HEK293 (cell line): Measurements from ENCODE around the gene ZER1.

Experiments used
- GLIS1 ChIP-seq: fragments of 450-650 bp; formaldehyde crosslinking; IDR thresholded peaks from 2 replicates; pipeline ENCODE4 v1.5.1; 2016; ENCODE audit warnings: missing biosample characterization, missing genetic modification characterization
- GLIS2 ChIP-seq: fragments of 450-650 bp; formaldehyde crosslinking; IDR thresholded peaks from 2 replicates; pipeline ENCODE4 v1.5.1; 2016; ENCODE audit warnings: missing biosample characterization, missing genetic modification characterization
- KLF9 ChIP-seq: fragments of 450-650 bp; formaldehyde crosslinking; IDR thresholded peaks from 2 replicates; pipeline ENCODE4 v1.5.1; 2016; ENCODE audit warnings: missing biosample characterization, missing genetic modification characterization, low read depth
- MEIS1 ChIP-seq: sonication (generic); formaldehyde crosslinking; IDR thresholded peaks from 2 replicates; pipeline ENCODE4 v1.8.1; 2022; ENCODE audit warnings: missing genetic modification reagents, mild to moderate bottlenecking, borderline replicate concordance
- MZF1 ChIP-seq: fragments of 450-650 bp; formaldehyde crosslinking; IDR thresholded peaks from 2 replicates; pipeline ENCODE4 v1.5.1; 2017; ENCODE audit warnings: missing biosample characterization, missing genetic modification characterization, borderline replicate concordance
- SP2 ChIP-seq: fragments of 450-650 bp; formaldehyde crosslinking; IDR thresholded peaks from 2 replicates; pipeline ENCODE4 v1.5.1; 2016; ENCODE audit warnings: missing biosample characterization, missing genetic modification characterization
- SP7 ChIP-seq: fragments of 450-650 bp; formaldehyde crosslinking; IDR thresholded peaks from 2 replicates; pipeline ENCODE4 v1.5.1; 2016; ENCODE audit warnings: missing biosample characterization, missing genetic modification characterization
- ZBTB8A ChIP-seq: fragments of 450-650 bp; formaldehyde crosslinking; IDR thresholded peaks from 2 replicates; pipeline ENCODE4 v1.5.1; 2016; ENCODE audit warnings: missing biosample characterization, missing genetic modification characterization
- ZFP3 ChIP-seq: fragments of 450-650 bp; formaldehyde crosslinking; IDR thresholded peaks from 2 replicates; pipeline ENCODE4 v1.5.1; 2016; ENCODE audit warnings: low read depth, missing biosample characterization, missing genetic modification characterization
- ZNF24 ChIP-seq: fragments of 450-650 bp; formaldehyde crosslinking; IDR thresholded peaks from 2 replicates; pipeline ENCODE4 v1.5.1; 2016; ENCODE audit warnings: missing biosample characterization, missing genetic modification characterization
- ZNF350 ChIP-seq: fragments of 450-650 bp; formaldehyde crosslinking; IDR thresholded peaks from 2 replicates; pipeline ENCODE4 v1.5.0; 2017; ENCODE audit warnings: missing biosample characterization, mild to moderate bottlenecking, missing genetic modification characterization
- ZNF501 ChIP-seq: fragments of 450-650 bp; formaldehyde crosslinking; IDR thresholded peaks from 2 replicates; pipeline ENCODE4 v1.5.1; 2016; ENCODE audit warnings: missing biosample characterization, missing genetic modification characterization
- ZNF521 ChIP-seq: fragments of 450-650 bp; formaldehyde crosslinking; IDR thresholded peaks from 2 replicates; pipeline ENCODE4 v1.5.1; 2017; ENCODE audit warnings: missing biosample characterization, mild to moderate bottlenecking, missing genetic modification characterization
- ZNF530 ChIP-seq: fragments of 450-650 bp; formaldehyde crosslinking; IDR thresholded peaks from 2 replicates; pipeline ENCODE4 v1.5.1; 2016; ENCODE audit warnings: low read depth, missing biosample characterization, missing genetic modification characterization
- ZNF76 ChIP-seq: fragments of 450-650 bp; formaldehyde crosslinking; IDR thresholded peaks from 2 replicates; pipeline ENCODE4; 2016; ENCODE audit warnings: low read depth, missing biosample characterization, missing genetic modification characterization, borderline replicate concordance
- ZXDB ChIP-seq: fragments of 450-650 bp; formaldehyde crosslinking; IDR thresholded peaks from 2 replicates; pipeline ENCODE4 v1.5.1; 2016; ENCODE audit warnings: missing biosample characterization, missing genetic modification characterization
- TF ChIP-seq, protein P1 (sequence below): fragments of 450-650 bp; formaldehyde crosslinking; IDR thresholded peaks from 2 replicates; pipeline ENCODE4 v1.5.1; 2017; ENCODE audit warnings: missing biosample characterization, missing genetic modification characterization
- TF ChIP-seq, protein P2 (sequence below): fragments of 450-650 bp; formaldehyde crosslinking; IDR thresholded peaks from 2 replicates; pipeline ENCODE4; 2016; ENCODE audit warnings: missing biosample characterization, missing genetic modification characterization
- TF ChIP-seq, protein P3 (sequence below): fragments of 450-650 bp; formaldehyde crosslinking; IDR thresholded peaks from 2 replicates; pipeline ENCODE4 v1.5.1; 2016; ENCODE audit warnings: missing biosample characterization, missing genetic modification characterization, borderline replicate concordance
- TF ChIP-seq, protein P4 (sequence below): fragments of 450-650 bp; formaldehyde crosslinking; IDR thresholded peaks from 2 replicates; pipeline ENCODE4 v1.5.1; 2016; ENCODE audit warnings: missing biosample characterization, missing genetic modification characterization
- TF ChIP-seq, protein P5 (sequence below): fragments of 450-650 bp; formaldehyde crosslinking; IDR thresholded peaks from 2 replicates; pipeline ENCODE4 v1.5.1; 2017; ENCODE audit warnings: missing biosample characterization, missing genetic modification characterization
- TF ChIP-seq, protein P6 (sequence below): fragments of 450-650 bp; formaldehyde crosslinking; IDR thresholded peaks from 2 replicates; pipeline ENCODE4 v1.5.1; 2016; ENCODE audit warnings: missing biosample characterization, missing genetic modification characterization
- TF ChIP-seq, protein P7 (sequence below): fragments of 450-650 bp; formaldehyde crosslinking; IDR thresholded peaks from 2 replicates; pipeline ENCODE4 v1.5.1; 2016; ENCODE audit warnings: missing biosample characterization, missing genetic modification characterization
- TF ChIP-seq, protein P8 (sequence below): fragments of 450-650 bp; formaldehyde crosslinking; IDR thresholded peaks from 2 replicates; pipeline ENCODE4 v1.5.1; 2016; ENCODE audit warnings: missing biosample characterization, missing genetic modification characterization

Gene ZER1

DNA sequence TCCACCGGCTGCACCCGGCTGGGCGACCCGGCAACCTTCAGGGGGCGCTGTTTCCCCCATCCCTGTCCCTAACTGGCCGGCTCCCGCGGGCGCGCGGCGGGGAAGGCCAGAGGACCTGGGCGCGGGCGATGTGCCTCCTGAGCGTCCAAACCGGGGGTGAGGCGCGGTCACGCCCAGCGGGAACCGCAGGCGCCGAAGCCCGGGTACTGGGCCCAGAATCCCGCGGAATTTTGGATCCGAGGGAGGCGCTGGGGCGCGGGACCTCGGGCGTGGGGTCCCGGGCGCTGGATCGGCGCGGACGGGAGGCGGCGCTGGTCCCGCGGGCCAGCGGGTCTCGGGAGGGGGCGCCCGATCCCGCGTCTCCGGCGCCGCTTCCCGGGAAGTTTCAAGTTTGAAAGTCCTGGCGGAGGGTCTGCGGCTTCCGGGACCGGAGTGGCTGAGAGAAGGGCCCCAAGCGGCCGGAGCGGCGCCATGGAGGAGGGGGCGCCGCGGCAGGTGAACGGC lies 69.2 kb downstream of the ZER1 start, which contains the start of gene PKN3 (continued):
- TF ChIP-seq ZNF24 (tag by site-specific recombination) = peak; percentile 76; the same call in 1 of the 2 replicates
- TF ChIP-seq GLIS1 (tag by site-specific recombination) = peak; percentile 37; the same call in 1 of the 2 replicates
- TF ChIP-seq, protein P1, sequence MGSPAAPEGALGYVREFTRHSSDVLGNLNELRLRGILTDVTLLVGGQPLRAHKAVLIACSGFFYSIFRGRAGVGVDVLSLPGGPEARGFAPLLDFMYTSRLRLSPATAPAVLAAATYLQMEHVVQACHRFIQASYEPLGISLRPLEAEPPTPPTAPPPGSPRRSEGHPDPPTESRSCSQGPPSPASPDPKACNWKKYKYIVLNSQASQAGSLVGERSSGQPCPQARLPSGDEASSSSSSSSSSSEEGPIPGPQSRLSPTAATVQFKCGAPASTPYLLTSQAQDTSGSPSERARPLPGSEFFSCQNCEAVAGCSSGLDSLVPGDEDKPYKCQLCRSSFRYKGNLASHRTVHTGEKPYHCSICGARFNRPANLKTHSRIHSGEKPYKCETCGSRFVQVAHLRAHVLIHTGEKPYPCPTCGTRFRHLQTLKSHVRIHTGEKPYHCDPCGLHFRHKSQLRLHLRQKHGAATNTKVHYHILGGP (tag by site-specific recombination) = no peak
- TF ChIP-seq, protein P2, sequence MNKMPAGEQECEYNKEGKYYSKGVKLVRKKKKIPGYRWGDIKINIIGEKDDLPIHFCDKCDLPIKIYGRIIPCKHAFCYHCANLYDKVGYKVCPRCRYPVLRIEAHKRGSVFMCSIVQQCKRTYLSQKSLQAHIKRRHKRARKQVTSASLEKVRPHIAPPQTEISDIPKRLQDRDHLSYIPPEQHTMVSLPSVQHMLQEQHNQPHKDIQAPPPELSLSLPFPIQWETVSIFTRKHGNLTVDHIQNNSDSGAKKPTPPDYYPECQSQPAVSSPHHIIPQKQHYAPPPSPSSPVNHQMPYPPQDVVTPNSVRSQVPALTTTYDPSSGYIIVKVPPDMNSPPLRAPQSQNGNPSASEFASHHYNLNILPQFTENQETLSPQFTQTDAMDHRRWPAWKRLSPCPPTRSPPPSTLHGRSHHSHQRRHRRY (tag by site-specific recombination) = no peak
- peak; percentile 40 for TF ChIP-seq MZF1 (tag by site-specific recombination)
- peak; percentile 89 for TF ChIP-seq ZNF501 (tag by site-specific recombination)
- TF ChIP-seq, protein P3, sequence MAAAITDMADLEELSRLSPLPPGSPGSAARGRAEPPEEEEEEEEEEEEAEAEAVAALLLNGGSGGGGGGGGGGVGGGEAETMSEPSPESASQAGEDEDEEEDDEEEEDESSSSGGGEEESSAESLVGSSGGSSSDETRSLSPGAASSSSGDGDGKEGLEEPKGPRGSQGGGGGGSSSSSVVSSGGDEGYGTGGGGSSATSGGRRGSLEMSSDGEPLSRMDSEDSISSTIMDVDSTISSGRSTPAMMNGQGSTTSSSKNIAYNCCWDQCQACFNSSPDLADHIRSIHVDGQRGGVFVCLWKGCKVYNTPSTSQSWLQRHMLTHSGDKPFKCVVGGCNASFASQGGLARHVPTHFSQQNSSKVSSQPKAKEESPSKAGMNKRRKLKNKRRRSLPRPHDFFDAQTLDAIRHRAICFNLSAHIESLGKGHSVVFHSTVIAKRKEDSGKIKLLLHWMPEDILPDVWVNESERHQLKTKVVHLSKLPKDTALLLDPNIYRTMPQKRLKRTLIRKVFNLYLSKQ (tag by site-specific recombination) = no peak
- TF ChIP-seq ZXDB (tag by site-specific recombination) = peak; percentile 20; the same call in 1 of the 2 replicates
- TF ChIP-seq, protein P4, sequence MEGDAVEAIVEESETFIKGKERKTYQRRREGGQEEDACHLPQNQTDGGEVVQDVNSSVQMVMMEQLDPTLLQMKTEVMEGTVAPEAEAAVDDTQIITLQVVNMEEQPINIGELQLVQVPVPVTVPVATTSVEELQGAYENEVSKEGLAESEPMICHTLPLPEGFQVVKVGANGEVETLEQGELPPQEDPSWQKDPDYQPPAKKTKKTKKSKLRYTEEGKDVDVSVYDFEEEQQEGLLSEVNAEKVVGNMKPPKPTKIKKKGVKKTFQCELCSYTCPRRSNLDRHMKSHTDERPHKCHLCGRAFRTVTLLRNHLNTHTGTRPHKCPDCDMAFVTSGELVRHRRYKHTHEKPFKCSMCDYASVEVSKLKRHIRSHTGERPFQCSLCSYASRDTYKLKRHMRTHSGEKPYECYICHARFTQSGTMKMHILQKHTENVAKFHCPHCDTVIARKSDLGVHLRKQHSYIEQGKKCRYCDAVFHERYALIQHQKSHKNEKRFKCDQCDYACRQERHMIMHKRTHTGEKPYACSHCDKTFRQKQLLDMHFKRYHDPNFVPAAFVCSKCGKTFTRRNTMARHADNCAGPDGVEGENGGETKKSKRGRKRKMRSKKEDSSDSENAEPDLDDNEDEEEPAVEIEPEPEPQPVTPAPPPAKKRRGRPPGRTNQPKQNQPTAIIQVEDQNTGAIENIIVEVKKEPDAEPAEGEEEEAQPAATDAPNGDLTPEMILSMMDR (tag by site-specific recombination) = peak; percentile 94
- TF ChIP-seq SP7 (tag by site-specific recombination) = peak; percentile 75; the same call in 1 of the 2 replicates
- peak; percentile 54 for TF ChIP-seq KLF9 (tag by site-specific recombination)
- peak; percentile 63 for TF ChIP-seq GLIS2
- peak; percentile 34; the same call in 1 of the 2 replicates for TF ChIP-seq ZNF76 (tag by site-specific recombination)
- TF ChIP-seq ZBTB8A (tag by site-specific recombination) = peak; percentile 98
- TF ChIP-seq, protein P5, sequence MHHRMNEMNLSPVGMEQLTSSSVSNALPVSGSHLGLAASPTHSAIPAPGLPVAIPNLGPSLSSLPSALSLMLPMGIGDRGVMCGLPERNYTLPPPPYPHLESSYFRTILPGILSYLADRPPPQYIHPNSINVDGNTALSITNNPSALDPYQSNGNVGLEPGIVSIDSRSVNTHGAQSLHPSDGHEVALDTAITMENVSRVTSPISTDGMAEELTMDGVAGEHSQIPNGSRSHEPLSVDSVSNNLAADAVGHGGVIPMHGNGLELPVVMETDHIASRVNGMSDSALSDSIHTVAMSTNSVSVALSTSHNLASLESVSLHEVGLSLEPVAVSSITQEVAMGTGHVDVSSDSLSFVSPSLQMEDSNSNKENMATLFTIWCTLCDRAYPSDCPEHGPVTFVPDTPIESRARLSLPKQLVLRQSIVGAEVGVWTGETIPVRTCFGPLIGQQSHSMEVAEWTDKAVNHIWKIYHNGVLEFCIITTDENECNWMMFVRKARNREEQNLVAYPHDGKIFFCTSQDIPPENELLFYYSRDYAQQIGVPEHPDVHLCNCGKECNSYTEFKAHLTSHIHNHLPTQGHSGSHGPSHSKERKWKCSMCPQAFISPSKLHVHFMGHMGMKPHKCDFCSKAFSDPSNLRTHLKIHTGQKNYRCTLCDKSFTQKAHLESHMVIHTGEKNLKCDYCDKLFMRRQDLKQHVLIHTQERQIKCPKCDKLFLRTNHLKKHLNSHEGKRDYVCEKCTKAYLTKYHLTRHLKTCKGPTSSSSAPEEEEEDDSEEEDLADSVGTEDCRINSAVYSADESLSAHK (tag by site-specific recombination) = peak; percentile 35; the same call in 1 of the 2 replicates
- no peak for TF ChIP-seq ZNF350 (tag by site-specific recombination)
- TF ChIP-seq, protein P6, sequence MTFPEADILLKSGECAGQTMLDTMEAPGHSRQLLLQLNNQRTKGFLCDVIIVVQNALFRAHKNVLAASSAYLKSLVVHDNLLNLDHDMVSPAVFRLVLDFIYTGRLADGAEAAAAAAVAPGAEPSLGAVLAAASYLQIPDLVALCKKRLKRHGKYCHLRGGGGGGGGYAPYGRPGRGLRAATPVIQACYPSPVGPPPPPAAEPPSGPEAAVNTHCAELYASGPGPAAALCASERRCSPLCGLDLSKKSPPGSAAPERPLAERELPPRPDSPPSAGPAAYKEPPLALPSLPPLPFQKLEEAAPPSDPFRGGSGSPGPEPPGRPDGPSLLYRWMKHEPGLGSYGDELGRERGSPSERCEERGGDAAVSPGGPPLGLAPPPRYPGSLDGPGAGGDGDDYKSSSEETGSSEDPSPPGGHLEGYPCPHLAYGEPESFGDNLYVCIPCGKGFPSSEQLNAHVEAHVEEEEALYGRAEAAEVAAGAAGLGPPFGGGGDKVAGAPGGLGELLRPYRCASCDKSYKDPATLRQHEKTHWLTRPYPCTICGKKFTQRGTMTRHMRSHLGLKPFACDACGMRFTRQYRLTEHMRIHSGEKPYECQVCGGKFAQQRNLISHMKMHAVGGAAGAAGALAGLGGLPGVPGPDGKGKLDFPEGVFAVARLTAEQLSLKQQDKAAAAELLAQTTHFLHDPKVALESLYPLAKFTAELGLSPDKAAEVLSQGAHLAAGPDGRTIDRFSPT (tag by site-specific recombination) = no peak; the same call in 1 of the 2 replicates
- TF ChIP-seq, protein P7, sequence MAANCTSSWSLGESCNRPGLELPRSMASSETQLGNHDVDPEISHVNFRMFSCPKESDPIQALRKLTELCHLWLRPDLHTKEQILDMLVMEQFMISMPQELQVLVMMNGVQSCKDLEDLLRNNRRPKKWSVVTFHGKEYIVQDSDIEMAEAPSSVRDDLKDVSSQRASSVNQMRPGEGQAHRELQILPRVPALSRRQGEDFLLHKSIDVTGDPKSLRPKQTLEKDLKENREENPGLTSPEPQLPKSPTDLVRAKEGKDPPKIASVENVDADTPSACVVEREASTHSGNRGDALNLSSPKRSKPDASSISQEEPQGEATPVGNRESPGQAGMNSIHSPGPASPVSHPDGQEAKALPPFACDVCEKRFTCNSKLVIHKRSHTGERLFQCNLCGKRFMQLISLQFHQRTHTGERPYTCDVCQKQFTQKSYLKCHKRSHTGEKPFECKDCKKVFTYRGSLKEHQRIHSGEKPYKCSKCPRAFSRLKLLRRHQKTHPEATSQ (tag by site-specific recombination) = 0 out of 2 replicates have a peak, but pooled peaks have one; percentile 69
- no peak for TF ChIP-seq SP2
- TF ChIP-seq MEIS1 (CRISPR knock-in tag) = peak; percentile 11; the same call in 1 of the 2 replicates
- TF ChIP-seq ZNF530 (tag by site-specific recombination) = no peak
- TF ChIP-seq ZFP3 (tag by site-specific recombination) = no peak
- TF ChIP-seq ZNF521 = no peak
- TF ChIP-seq, protein P8, sequence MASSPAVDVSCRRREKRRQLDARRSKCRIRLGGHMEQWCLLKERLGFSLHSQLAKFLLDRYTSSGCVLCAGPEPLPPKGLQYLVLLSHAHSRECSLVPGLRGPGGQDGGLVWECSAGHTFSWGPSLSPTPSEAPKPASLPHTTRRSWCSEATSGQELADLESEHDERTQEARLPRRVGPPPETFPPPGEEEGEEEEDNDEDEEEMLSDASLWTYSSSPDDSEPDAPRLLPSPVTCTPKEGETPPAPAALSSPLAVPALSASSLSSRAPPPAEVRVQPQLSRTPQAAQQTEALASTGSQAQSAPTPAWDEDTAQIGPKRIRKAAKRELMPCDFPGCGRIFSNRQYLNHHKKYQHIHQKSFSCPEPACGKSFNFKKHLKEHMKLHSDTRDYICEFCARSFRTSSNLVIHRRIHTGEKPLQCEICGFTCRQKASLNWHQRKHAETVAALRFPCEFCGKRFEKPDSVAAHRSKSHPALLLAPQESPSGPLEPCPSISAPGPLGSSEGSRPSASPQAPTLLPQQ (tag by site-specific recombination) = peak; percentile 59; the same call in 1 of the 2 replicates
